HG02763 (cell line): ENCODE data around the gene QDPR.

ENCODE experiments used
- ATAC-seq: cut with Tn5 transposase; IDR thresholded peaks from one replicate; pipeline ENCODE4 v1.9.1; 2021; ENCODE audit warnings: mild to moderate bottlenecking, moderate library complexity; ENCODE audit not compliant: unreplicated experiment

Gene QDPR

DNA sequence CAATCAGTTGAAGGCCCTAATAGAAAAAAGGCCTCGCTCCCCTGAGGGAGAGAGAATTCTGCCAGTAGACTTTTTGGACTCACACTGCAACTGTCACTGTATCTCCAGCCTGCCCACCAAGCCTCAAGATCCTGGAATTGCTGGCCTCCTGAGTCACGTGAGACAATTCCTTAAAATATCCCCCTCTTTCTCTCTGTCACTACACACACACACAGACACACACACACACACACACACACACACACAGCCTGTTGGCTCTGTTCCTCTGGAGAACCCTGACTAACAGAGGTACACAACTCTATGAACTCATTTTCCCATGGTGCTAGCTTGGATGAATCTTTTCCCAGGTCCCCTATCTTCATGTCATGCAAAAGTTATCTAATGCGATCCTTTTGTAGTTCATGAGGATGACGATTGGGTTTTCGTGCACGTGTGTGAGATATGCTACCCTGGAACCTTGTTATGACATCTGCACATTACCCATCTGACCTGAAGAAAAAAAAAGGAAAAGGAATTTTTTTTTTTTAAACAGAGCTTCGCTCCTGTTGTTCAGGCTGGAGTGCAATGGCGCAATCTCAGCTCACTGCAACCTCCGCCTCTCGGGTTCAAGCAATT lies 16.8 kb upstream of the QDPR start:
- no peak for ATAC-seq

DNA sequence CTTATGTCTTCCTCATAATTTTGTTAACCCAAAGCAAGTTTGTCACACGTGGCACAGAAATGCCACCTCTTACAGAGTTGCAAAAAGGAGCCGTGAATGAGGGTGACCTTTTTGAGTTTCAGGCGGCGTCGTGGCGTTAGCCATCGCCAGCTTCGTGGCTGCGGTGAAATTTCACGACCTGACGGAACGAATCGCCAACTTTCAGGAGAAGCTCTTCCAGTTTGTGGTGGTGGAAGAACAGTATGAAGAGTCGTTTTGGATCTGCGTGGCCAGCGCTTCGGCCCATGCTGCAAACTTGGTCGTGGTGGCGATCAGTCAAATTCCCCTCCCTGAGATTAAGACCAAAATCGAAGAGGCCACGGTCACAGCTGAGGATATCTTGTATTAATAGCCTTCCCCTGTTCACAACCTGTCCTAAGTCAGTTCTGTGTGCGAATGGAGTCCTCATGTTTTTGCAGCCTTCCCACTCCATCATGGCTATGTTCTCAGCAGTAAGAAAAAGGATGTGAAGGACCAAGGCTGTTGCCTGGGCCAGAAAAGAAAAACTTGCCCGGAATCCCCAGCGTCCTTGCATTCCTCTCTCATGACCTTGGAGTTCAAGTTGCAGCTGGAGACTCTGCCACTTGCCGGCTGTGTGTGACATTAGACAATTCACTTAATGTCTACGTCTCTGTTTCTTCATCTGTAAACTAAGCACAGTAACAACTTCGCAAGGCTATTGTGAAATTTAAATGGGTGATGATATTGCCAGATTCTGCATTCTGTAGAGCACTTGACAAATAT lies 15.0 kb upstream of the QDPR start:
- ATAC-seq = no peak

- ATAC-seq = no peak
Observed at GRCh38 chr4:17523662-17524061, 11.8 kb upstream of the QDPR start.

GRCh38 chr4:17521595-17521994 lies 9.7 kb upstream of the QDPR start:
- ATAC-seq = no peak

GRCh38 chr4:17517664-17518063 lies 5.8 kb upstream of the QDPR start:
- no peak for ATAC-seq

GRCh38 chr4:17516980-17517379 lies 5.1 kb upstream of the QDPR start:
- no peak for ATAC-seq

DNA sequence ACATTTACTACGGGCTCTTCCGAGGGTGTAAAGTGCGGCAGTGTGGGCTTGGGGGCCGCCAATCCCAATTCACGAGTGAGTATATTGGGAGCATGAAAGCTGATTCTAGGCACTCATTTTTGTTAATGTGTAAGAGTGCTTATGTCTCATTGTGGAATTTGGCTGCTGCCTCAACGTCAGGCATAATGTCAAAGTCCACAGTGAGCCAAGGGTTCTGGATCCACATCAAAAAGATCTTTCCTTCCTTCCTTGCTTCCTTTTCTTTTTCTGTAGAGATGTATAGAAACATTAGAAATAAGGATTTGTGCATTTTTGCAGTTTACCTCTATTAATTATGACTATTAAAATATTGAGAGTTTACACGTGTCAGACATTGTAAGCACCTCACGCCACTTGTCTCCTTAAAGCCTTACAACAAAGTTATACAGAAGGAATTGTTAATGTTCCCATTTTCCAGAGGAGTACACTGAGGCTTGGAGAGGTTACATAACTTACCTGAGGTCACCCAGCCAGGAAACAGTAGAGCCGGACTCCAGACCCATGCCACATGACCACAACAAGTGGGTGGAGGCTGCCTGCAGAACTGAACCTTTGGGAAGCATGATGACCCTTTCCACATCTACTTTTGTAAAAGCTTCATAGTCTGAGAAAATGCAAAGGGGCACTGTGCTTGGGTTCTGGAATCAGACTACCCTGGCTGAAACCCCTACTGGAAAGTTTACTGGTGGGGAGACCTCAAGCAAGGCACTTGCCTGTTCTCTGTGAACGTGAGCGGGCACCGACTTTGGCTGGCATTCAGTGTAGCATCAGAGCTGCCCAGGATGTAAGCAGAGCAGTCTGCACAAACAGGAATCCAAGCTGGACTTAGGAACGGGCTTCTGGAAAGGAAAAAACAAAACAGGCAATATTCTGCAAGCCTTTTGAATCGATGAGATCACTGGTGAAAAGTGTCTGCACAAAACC lies 3.8 kb upstream of the QDPR start:
- no peak for ATAC-seq

DNA sequence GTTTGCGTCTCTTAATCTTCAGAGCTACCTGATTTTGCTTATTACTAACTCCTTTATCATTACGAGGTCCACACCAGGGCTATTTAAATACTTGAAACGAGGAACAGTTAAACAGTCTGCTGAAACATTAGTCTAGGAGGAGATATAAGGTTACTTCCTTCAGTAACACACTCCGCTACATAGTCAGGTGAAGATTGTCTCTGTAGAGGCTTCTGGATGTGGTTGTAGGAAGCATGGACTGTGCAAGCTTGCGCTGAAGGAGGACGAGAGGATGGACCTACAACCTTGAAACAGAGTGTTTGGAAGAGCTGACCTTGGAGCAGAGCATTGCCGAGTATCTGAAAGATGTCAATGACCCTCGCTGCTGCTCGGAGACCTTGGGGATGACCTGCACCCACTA lies 3.0 kb upstream of the QDPR start, which contains the start of gene CLRN2:
TSS of gene CLRN2 (plus strand) at position 301 of the 400 bp plus-strand sequence. CDS start 102 bp downstream, outside the sequence.
- ATAC-seq = no peak

DNA sequence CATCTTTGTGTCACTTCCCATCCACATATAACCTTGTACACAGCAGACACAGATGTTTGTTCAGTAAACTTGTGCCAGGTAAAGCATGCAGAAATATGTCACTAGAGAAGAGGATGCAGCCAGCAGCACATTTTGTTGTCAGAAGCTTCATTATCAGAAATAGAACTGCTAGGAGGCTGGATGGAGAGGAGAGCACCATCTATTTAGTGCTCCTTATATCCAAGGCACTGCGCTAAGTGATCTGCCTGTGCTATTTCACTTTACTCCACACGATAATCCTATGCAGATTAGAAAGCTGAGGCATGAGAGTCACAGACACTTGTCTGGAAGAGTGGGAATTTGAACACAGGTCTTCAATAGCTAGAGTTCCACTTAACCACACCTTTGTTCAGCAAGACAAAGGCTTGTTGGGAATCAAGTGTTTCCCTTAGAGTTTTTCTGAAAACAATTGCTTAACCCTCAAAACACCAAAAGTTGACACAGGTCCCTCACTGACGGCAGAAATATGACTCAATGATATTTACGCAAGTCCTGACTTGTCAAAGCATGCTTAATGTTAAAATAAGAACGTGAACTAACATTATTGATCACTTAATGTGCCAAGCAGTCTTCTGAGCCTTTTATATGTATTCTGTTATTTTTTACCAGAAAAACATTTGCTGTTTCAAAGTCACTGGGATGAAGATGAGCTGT lies 1.2 kb upstream of the QDPR start:
- no peak for ATAC-seq

DNA sequence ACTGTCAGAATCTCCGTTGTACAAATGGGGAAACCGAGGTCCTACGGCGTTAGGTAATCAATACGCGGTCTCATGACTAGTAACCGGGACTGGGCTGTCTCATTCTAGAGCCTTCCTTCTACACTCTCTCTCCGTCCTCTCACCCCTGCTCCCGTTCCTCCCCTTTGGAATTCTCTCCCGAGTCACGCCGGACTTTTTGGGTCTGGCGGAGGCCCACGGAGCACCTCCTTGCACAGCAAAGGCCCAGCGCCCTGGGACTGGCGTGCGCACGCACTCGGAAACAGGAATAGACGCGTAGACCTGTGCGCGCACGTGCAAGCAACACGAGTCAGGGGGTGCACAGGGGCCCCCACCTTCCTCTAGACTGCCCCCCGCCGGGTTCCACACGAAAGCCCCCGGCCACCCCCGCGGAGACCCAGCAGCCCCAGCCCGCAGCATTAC lies 361 bp downstream of the QDPR start:
- peak; percentile 55 for ATAC-seq

- ATAC-seq = no peak
Observed at GRCh38 chr4:17511051-17511450, 839 bp downstream of the QDPR start.

GRCh38 chr4:17510582-17510981 lies 1.3 kb downstream of the QDPR start:
- ATAC-seq = no peak

- ATAC-seq = no peak
Observed at GRCh38 chr4:17504081-17504480, 7.8 kb downstream of the QDPR start.

- ATAC-seq = no peak
Observed at GRCh38 chr4:17502756-17503155, 9.1 kb downstream of the QDPR start.

GRCh38 chr4:17500574-17500973 lies 11.3 kb downstream of the QDPR start:
- no peak for ATAC-seq

- ATAC-seq = no peak
Observed at GRCh38 chr4:17497890-17498523, 13.9 kb downstream of the QDPR start.

DNA sequence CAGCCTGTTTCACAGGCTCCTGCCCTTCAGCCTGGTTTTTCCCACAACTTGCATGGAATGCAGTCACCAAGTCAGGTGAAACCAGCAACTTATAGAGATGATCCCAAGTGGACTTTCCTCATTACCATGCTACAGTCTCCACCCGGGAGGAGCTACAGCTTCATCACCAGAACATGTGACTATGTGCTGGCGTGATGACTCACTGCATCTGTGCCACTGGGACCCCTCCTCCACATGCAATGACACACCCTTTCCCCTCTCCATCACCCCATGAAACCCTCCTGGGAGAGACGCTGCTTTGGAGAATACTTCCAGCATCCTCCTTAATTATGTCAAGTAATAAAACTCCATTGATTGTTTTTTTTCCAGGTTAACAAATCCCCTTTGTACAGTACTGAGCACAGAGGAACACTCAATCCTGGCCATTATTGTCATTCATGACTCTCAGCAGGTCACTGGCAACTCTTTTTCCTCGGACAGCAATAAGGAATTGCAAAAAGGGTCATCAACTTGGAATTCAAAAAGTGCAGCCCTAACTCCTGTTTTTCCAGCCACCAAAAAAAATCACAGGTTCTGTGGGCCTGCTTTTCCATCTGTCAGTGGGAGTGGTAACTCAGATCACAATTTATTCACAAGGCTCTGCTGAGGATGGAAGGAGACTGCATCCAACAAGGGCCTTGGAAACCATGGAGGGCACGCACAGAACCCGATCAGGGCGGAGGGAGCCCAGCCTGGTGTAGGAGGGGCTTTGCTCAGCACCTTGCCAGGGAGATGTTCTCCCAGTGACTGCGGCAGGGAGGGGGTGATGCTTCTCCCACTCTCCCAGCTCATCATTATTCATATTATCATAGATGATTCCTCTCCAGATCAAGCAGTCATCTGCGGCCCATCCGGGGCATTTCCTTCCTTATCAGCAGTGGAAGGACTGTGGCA lies 17.4 kb downstream of the QDPR start:
- ATAC-seq = no peak

- ATAC-seq = no peak
Observed at GRCh38 chr4:17493619-17494018, 18.3 kb downstream of the QDPR start.

GRCh38 chr4:17492876-17493275 lies 19.0 kb downstream of the QDPR start:
- ATAC-seq = no peak
